ENCODE measurements around the gene ZC3H12A. TPM values are rescaled to one million over a fixed set of nuclear protein-coding genes. Genes with fewer than 3 reads are reported as not detected.

Gene ZC3H12A
- total RNA-seq, 6 donors from 2014 or later = 17.6 to 55.5 (median 26.2) TPM

- WGBS, 2 donors = 0 to 11% methylated on average over 4 to 19 of the region's 22 CpGs
- peak; percentile 78 to 84 for ATAC-seq (ENCODE audit: low FRiP score in 2 of 2)
- Histone ChIP-seq H3K36me3 (peaks cover 18 to 83% (median 57%) of the 10 kb centered on the region in 4 donors), H3K9me3 (no peaks in the 10 kb centered on the region), H3K27ac (peak overlapping the region; percentile 96 to 99 (median 96)), H3K4me3 (peak overlapping the region in 3 of 4 donors; percentile 25 to 92 (median 81)), H3K27me3 (no peaks in the 10 kb centered on the region), H3K4me1 (peaks cover 67 to 79% (median 74%) of the 10 kb centered on the region in 4 donors)
- peak; percentile 92 to 99 for DNase-seq
- TF ChIP-seq POLR2A (IDR thresholded peaks at IDR 0.05) = peak in 2 of 4 donors; percentile 31 to 60
- TF ChIP-seq EP300 (IDR thresholded peaks at IDR 0.05) = peak in 2 of 4 donors; percentile 62 to 99
- TF ChIP-seq POLR2AphosphoS5 (IDR thresholded peaks at IDR 0.05) = peak; percentile 96 to 98
- no peak for TF ChIP-seq CTCF (IDR thresholded peaks at IDR 0.05)
Observed at GRCh38 chr1:37479255-37480124, 5.1 kb downstream of the ZC3H12A start.

GRCh38 chr1:37480125-37480466 lies 5.7 kb downstream of the ZC3H12A start:
- Histone ChIP-seq H3K4me1 (peaks cover 73 to 83% (median 79%) of the 10 kb centered on the region in 4 donors), H3K27me3 (no peaks in the 10 kb centered on the region), H3K9me3 (no peaks in the 10 kb centered on the region), H3K36me3 (peaks cover 18 to 84% (median 57%) of the 10 kb centered on the region in 4 donors), H3K4me3 (peak overlapping the region in 3 of 4 donors; percentile 25 to 92 (median 81)), H3K27ac (peak overlapping the region; percentile 96 to 99 (median 96))
- ATAC-seq (ENCODE audit: low FRiP score in 2 of 2) (peak in 1 of 2 donors; percentile 0), DNase-seq (peak in 1 of 2 donors; percentile 48)
- TF ChIP-seq POLR2AphosphoS5 (IDR thresholded peaks at IDR 0.05) (no peak), CTCF (IDR thresholded peaks at IDR 0.05) (no peak), EP300 (IDR thresholded peaks at IDR 0.05) (no peak), POLR2A (IDR thresholded peaks at IDR 0.05) (no peak)
- 77 to 86% methylated on average over 4 to 5 of the region's 5 CpGs for WGBS, 2 donors

GRCh38 chr1:37480581-37481288 lies 6.4 kb downstream of the ZC3H12A start:
- Histone ChIP-seq H3K4me3 (no peak overlapping the region), H3K27me3 (no peaks in the 10 kb centered on the region), H3K9me3 (no peaks in the 10 kb centered on the region), H3K27ac (peak overlapping the region; percentile 96 to 99 (median 96)), H3K36me3 (peaks cover 18 to 81% (median 55%) of the 10 kb centered on the region in 4 donors), H3K4me1 (peaks cover 73 to 83% (median 79%) of the 10 kb centered on the region in 4 donors)
- 84 to 88% methylated on average over 6 to 10 of the region's 10 CpGs for WGBS, 2 donors
- TF ChIP-seq CTCF (IDR thresholded peaks at IDR 0.05) = no peak
- no peak for TF ChIP-seq EP300 (IDR thresholded peaks at IDR 0.05)
- no peak for TF ChIP-seq POLR2A (IDR thresholded peaks at IDR 0.05)
- TF ChIP-seq POLR2AphosphoS5 (IDR thresholded peaks at IDR 0.05) = no peak
- DNase-seq = no peak
- ATAC-seq (ENCODE audit: low FRiP score in 2 of 2) = no peak

- WGBS, 2 donors = 83 to 86% methylated on average over 22 to 26 of the region's 26 CpGs
- no peaks in the 10 kb centered on the region for H3K27me3 ChIP-seq
- no peak for ATAC-seq (ENCODE audit: low FRiP score in 2 of 2)
- H3K4me3 ChIP-seq = no peak overlapping the region
- peak overlapping the region; percentile 96 to 99 (median 96) for H3K27ac ChIP-seq
- peak in 1 of 2 donors; percentile 55 for DNase-seq
- H3K36me3 ChIP-seq = peaks cover 18 to 74% (median 53%) of the 10 kb centered on the region in 4 donors
- H3K9me3 ChIP-seq = no peaks in the 10 kb centered on the region
- H3K4me1 ChIP-seq = peaks cover 73 to 83% (median 79%) of the 10 kb centered on the region in 4 donors
- no peak for TF ChIP-seq EP300 (IDR thresholded peaks at IDR 0.05)
- TF ChIP-seq CTCF (IDR thresholded peaks at IDR 0.05) = no peak
- peak; percentile 18 to 45 for TF ChIP-seq POLR2AphosphoS5 (IDR thresholded peaks at IDR 0.05)
Observed at GRCh38 chr1:37481289-37482003, 7.1 kb downstream of the ZC3H12A start.
